ENCODE results near the gene TRPV2.

GRCh38 chr17:16440901-16441629, 25.7 kb downstream of the TRPV2 start:
- no peak for TF ChIP-seq NR2F1 (conservative IDR thresholded peaks at IDR 0.05)
- TF ChIP-seq BCLAF1 (IDR thresholded peaks at IDR 0.05), result no peak
- no peak for TF ChIP-seq TARDBP (IDR thresholded peaks at IDR 0.05; ENCODE audit: borderline replicate concordance)
- no peak for TF ChIP-seq ZSCAN29 (IDR thresholded peaks at IDR 0.05)
- peak; percentile 27; the same call in 1 of the 2 replicates for TF ChIP-seq POLR2A (IDR thresholded peaks at IDR 0.05; ENCODE audit: low read depth, low read length)
- no peak for TF ChIP-seq TCF7 (IDR thresholded peaks at IDR 0.05; ENCODE audit: borderline replicate concordance)
- no peak for TF ChIP-seq MAX (IDR thresholded peaks at IDR 0.05; ENCODE audit: low read depth, low read length)
- no peak for TF ChIP-seq NBN (IDR thresholded peaks at IDR 0.05)
- TF ChIP-seq ZBTB33 (IDR thresholded peaks at IDR 0.05), result no peak
- TF ChIP-seq MXI1 (IDR thresholded peaks at IDR 0.05; ENCODE audit: low read depth, low read length), result no peak
- no peak for TF ChIP-seq CBFB (IDR thresholded peaks at IDR 0.05; ENCODE audit: low read depth)

All from GM12878 (cell line).